Liver (tissue), 9 donors: ENCODE data around the gene PRKAA1. TPM values are rescaled to one million over a fixed set of nuclear protein-coding genes. Genes with fewer than 3 reads are reported as not detected.

ENCODE experiments used
- DNase-seq: peaks from one replicate; pipeline ENCODE4 v3.0.0-alpha.2; 2017; ENCODE audit warnings: low spot score
- H3K27ac ChIP-seq, 2 donors: one replicate each; pipeline ENCODE4 v1.7.0; 2013; ENCODE audit warnings: inconsistent platforms in 2 of 2, low read length in 2 of 2, control low read depth in 1 of 2, low read depth in 1 of 2, mild to moderate bottlenecking in 1 of 2
- H3K27me3 ChIP-seq, 4 donors: one replicate each; pipeline versions ENCODE4 v1.6.1 to v1.7.0; 2013; ENCODE audit warnings: low read length in 3 of 4, inconsistent platforms in 1 of 4, mild to moderate bottlenecking in 1 of 4, moderate library complexity in 1 of 4; ENCODE audit not compliant: control insufficient read depth in 4 of 4, insufficient read depth in 4 of 4
- H3K36me3 ChIP-seq, 4 donors: one replicate each; pipeline versions ENCODE4 v1.6.1 to v1.7.0; 2013; ENCODE audit warnings: low read length in 3 of 4, mild to moderate bottlenecking in 3 of 4, low read depth in 1 of 4, moderate library complexity in 1 of 4; ENCODE audit not compliant: control insufficient read depth in 4 of 4, insufficient read depth in 3 of 4
- H3K4me1 ChIP-seq, 4 donors: one replicate each; pipeline versions ENCODE4 v1.6.1 to v1.7.0; 2013; ENCODE audit warnings: low read length in 3 of 4, mild to moderate bottlenecking in 3 of 4, moderate library complexity in 1 of 4; ENCODE audit not compliant: control insufficient read depth in 4 of 4, insufficient read depth in 4 of 4
- H3K4me3 ChIP-seq, 3 donors: one replicate each; pipeline versions ENCODE4 v1.6.1 to v1.7.0; 2013; ENCODE audit warnings: low read length in 3 of 3, control low read depth in 1 of 3, low read depth in 1 of 3, mild to moderate bottlenecking in 1 of 3
- H3K9ac ChIP-seq, 2 donors: one replicate each; pipeline ENCODE4 v1.7.0; 2013; ENCODE audit warnings: low read length in 2 of 2, mild to moderate bottlenecking in 2 of 2, moderate library complexity in 2 of 2, control low read depth in 1 of 2, low read depth in 1 of 2
- H3K9me3 ChIP-seq, 4 donors: one replicate each; pipeline versions ENCODE4 v1.6.1 to v1.7.0; 2013; ENCODE audit warnings: low read length in 3 of 4; ENCODE audit not compliant: control insufficient read depth in 4 of 4
- EGR1 ChIP-seq, 2 donors: IDR thresholded peaks; 2 replicates each; pipeline ENCODE4 v1.6.1; 2016 to 2018; ENCODE audit warnings: antibody characterized with exemption in 2 of 2, low read depth in 2 of 2
- FOXA1 ChIP-seq: IDR thresholded peaks from 2 replicates; pipeline ENCODE4 v1.6.1; 2016; ENCODE audit warnings: antibody characterized with exemption
- FOXA2 ChIP-seq: IDR thresholded peaks from 2 replicates; pipeline ENCODE4 v1.6.1; 2016; ENCODE audit warnings: antibody characterized with exemption
- GABPA ChIP-seq, 2 donors: IDR thresholded peaks in 1 of 2; conservative IDR thresholded peaks in 1 of 2; 2 replicates each; pipeline ENCODE4 v1.6.1; 2016; ENCODE audit warnings: antibody characterized with exemption in 2 of 2, mild to moderate bottlenecking in 1 of 2, moderate library complexity in 1 of 2
- HNF4A ChIP-seq, 2 donors: conservative IDR thresholded peaks; 2 replicates each; pipeline ENCODE4 v1.6.1; 2016; ENCODE audit warnings: antibody characterized with exemption in 2 of 2, mild to moderate bottlenecking in 2 of 2
- HNF4G ChIP-seq: IDR thresholded peaks from 2 replicates; pipeline ENCODE4 v1.6.1; 2016; ENCODE audit warnings: antibody characterized with exemption
- JUND ChIP-seq, 2 donors: IDR thresholded peaks; 2 replicates each; pipeline ENCODE4 v1.6.1; 2016; ENCODE audit warnings: antibody characterized with exemption in 2 of 2
- NR2F2 ChIP-seq: IDR thresholded peaks from 2 replicates; pipeline ENCODE4 v1.6.1; 2016; ENCODE audit warnings: antibody characterized with exemption
- RAD21 ChIP-seq, 2 donors: IDR thresholded peaks; 2 replicates each; pipeline ENCODE4 v1.6.1; 2016; ENCODE audit warnings: antibody characterized with exemption in 2 of 2, mild to moderate bottlenecking in 2 of 2
- RXRA ChIP-seq, 2 donors: IDR thresholded peaks; 2 replicates each; pipeline ENCODE4 v1.6.1; 2017 to 2018; ENCODE audit warnings: antibody characterized with exemption in 2 of 2, mild to moderate bottlenecking in 1 of 2
- SP1 ChIP-seq: IDR thresholded peaks from 2 replicates; pipeline ENCODE4 v1.6.1; 2018; ENCODE audit warnings: antibody characterized with exemption, mild to moderate bottlenecking
- TAF1 ChIP-seq: conservative IDR thresholded peaks from 2 replicates; pipeline ENCODE4 v1.6.1; 2016; ENCODE audit warnings: antibody characterized with exemption, mild to moderate bottlenecking
- YY1 ChIP-seq: IDR thresholded peaks from 2 replicates; pipeline ENCODE4 v1.6.1; 2016; ENCODE audit warnings: antibody characterized with exemption, mild to moderate bottlenecking
- WGBS: extraction: QIAGEN DNeasy Blood & Tissue Kit; methylation state at CpG from one replicate; pipeline ENCODE4 v1.1.7; 2013; 5-methylcytosine and 5-hydroxymethylcytosine counted together
- polyA plus RNA-seq, 2 donors: library from polyadenylated mRNA; stranded (reverse) in 1 of 2; unstranded in 1 of 2; fragments of 200-250 nt in 1 of 2; fragments of >200 nt in 1 of 2; fragmentation: Nextera tagmentation in 1 of 2; extraction: Ambion mirVana in 1 of 2; gene quantifications; one replicate each; pipeline versions ENCODE4 v1.2.1 to v1.2.3, GENCODE V29; 2013 to 2015
- total RNA-seq, 2 donors: library from RNA; depleted of rRNA; stranded (reverse); fragments of >200 nt; gene quantifications; one replicate each; pipeline ENCODE4 v1.2.3, GENCODE V29; 2014
- TF ChIP-seq, protein P1 (sequence below): IDR thresholded peaks from 2 replicates; pipeline ENCODE4 v1.6.1; 2016; ENCODE audit warnings: antibody characterized with exemption, mild to moderate bottlenecking
- TF ChIP-seq, protein P2 (sequence below): IDR thresholded peaks from 2 replicates; pipeline ENCODE4 v1.6.1; 2016; ENCODE audit warnings: antibody characterized with exemption
- TF ChIP-seq, protein P3 (sequence below): fragments of 150-350 bp; IDR thresholded peaks from 2 replicates; pipeline ENCODE4 v1.5.1; 2017; ENCODE audit warnings: improper control_type of control experiment, low read depth, low read length; ENCODE audit not compliant: missing input control
- TF ChIP-seq, protein P4 (sequence below): IDR thresholded peaks from 2 replicates; pipeline ENCODE4 v1.6.1; 2016; ENCODE audit warnings: antibody characterized with exemption
- TF ChIP-seq, protein P5 (sequence below): IDR thresholded peaks from 2 replicates; pipeline ENCODE4 v1.6.1; 2016; ENCODE audit warnings: antibody characterized with exemption
- donor health status: healthy.
- donor health status: healthy.
- donor health status: healthy.
- donor health status: healthy.
- donor health status: healthy.

PRKAA1 gene
- total and polyA plus RNA-seq, 4 donors, result 23.7 to 105 (median 42.4) TPM

DNA sequence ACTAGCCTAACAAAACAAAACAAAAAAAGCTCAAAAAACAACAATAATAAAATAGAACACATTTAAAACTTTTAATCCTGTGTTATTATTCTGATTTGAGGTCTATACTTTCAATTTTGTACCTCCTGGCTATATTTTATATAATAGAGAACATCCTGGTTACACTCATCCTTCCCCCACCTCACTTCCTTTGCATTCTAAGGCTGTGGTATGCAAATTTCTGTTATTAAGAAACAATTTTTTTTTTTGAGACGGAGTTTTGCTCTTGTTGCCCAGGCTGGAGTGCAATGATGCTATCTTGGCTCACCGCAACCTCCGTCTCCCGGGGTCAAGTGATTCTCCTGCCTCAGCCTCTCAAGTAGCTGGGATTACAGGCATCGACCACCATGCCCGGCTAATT lies 39.9 kb upstream of the PRKAA1 start:
- Histone ChIP-seq H3K4me3 (no peak overlapping the region), H3K27me3 (no peaks in the 10 kb centered on the region), H3K9me3 (no peaks in the 10 kb centered on the region), H3K27ac (no peak overlapping the region), H3K9ac (no peak overlapping the region), H3K36me3 (peaks cover under 1 to 7% (median 4%) of the 10 kb centered on the region in 4 donors), H3K4me1 (peaks cover 0 to 21% (median 9%) of the 10 kb centered on the region in 4 donors)
- 91% methylated on average over 6 of the region's 6 CpGs for WGBS
- no peak for DNase-seq
- TF ChIP-seq, protein P1, sequence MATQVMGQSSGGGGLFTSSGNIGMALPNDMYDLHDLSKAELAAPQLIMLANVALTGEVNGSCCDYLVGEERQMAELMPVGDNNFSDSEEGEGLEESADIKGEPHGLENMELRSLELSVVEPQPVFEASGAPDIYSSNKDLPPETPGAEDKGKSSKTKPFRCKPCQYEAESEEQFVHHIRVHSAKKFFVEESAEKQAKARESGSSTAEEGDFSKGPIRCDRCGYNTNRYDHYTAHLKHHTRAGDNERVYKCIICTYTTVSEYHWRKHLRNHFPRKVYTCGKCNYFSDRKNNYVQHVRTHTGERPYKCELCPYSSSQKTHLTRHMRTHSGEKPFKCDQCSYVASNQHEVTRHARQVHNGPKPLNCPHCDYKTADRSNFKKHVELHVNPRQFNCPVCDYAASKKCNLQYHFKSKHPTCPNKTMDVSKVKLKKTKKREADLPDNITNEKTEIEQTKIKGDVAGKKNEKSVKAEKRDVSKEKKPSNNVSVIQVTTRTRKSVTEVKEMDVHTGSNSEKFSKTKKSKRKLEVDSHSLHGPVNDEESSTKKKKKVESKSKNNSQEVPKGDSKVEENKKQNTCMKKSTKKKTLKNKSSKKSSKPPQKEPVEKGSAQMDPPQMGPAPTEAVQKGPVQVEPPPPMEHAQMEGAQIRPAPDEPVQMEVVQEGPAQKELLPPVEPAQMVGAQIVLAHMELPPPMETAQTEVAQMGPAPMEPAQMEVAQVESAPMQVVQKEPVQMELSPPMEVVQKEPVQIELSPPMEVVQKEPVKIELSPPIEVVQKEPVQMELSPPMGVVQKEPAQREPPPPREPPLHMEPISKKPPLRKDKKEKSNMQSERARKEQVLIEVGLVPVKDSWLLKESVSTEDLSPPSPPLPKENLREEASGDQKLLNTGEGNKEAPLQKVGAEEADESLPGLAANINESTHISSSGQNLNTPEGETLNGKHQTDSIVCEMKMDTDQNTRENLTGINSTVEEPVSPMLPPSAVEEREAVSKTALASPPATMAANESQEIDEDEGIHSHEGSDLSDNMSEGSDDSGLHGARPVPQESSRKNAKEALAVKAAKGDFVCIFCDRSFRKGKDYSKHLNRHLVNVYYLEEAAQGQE, result no peak
- TF ChIP-seq NR2F2 (no peak), JUND (IDR thresholded peaks at IDR 0.05) (no peak), HNF4G (no peak), EGR1 (IDR thresholded peaks at IDR 0.05; ENCODE audit: low read depth in 2 of 2) (no peak), RXRA (IDR thresholded peaks at IDR 0.05) (no peak), FOXA2 (no peak), RAD21 (IDR thresholded peaks at IDR 0.05) (no peak), GABPA (IDR thresholded peaks at IDR 0.05 in 1 of 2, conservative IDR thresholded peaks at IDR 0.05 in 1 of 2) (no peak), TAF1 (no peak), HNF4A (conservative IDR thresholded peaks at IDR 0.05) (no peak), SP1 (no peak), FOXA1 (no peak)
- TF ChIP-seq, protein P2, sequence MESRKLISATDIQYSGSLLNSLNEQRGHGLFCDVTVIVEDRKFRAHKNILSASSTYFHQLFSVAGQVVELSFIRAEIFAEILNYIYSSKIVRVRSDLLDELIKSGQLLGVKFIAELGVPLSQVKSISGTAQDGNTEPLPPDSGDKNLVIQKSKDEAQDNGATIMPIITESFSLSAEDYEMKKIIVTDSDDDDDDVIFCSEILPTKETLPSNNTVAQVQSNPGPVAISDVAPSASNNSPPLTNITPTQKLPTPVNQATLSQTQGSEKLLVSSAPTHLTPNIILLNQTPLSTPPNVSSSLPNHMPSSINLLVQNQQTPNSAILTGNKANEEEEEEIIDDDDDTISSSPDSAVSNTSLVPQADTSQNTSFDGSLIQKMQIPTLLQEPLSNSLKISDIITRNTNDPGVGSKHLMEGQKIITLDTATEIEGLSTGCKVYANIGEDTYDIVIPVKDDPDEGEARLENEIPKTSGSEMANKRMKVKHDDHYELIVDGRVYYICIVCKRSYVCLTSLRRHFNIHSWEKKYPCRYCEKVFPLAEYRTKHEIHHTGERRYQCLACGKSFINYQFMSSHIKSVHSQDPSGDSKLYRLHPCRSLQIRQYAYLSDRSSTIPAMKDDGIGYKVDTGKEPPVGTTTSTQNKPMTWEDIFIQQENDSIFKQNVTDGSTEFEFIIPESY, result no peak

DNA sequence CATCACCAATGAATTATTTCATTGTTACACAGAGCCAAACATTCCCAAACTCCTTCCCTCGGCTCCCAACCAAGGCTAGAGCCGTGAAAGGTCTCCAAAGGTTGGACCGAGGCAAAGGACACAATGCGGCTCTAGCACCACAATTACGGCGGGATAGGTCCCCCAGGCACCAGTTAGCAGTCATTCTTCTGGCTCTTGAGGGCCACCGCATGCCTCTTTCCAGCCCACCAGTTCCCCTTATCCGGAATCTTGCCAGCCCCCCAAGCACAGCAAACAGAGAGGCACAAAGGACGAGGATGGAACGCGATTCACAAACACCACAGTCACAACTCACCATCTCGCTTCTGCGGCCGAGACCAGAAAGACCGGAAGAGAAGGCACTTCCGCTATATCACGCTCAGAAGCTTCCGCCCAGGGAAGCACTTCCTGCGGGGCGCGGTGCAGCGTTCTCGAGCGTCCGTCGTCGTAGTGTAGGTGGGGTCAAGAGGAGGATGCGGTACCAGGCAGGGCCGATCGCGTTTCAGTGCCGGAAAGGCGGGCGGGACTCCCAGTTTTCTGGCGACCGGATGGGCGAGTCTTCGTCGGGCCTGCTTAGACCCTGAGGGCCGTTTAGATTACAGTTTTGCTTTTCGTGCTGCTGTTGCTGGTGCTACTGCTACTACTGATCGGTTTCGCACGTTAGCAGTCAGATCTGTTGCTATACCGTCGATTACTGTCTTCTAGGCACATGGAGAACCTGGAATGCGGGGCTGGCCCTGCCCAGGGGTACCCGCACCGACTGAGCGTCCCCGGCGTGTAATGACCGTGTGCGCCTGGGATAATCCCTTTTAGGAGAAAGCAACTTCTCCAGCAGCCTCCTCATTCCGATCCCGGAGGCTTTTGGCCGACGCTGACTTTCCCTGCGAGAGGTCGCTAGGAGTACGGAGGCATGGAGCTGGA lies 36.9 kb upstream of the PRKAA1 start, which contains the start of gene RPL37:
Gene RPL37 (minus strand): TSS at position 374 of the 939 bp plus-strand sequence. CDS start 37 bp downstream, at position 337.
- DNase-seq, result peak; percentile 91
- peaks cover 0 to 20% (median 10%) of the 10 kb centered on the region in 4 donors for H3K4me1 ChIP-seq
- H3K27ac ChIP-seq, result peak within 1 kb of the TSS; percentile 90 to 91
- H3K9ac ChIP-seq, result peak within 1 kb of the TSS; percentile 81 to 98
- no peaks in the 10 kb centered on the region for H3K9me3 ChIP-seq
- H3K36me3 ChIP-seq, result peaks cover 10 to 36% (median 30%) of the 10 kb centered on the region in 4 donors
- 4% methylated on average over 61 of the region's 61 CpGs for WGBS
- H3K27me3 ChIP-seq, result no peaks in the 10 kb centered on the region
- peak within 1 kb of the TSS; percentile 76 to 98 (median 97) for H3K4me3 ChIP-seq
- no peak for TF ChIP-seq HNF4G
- TF ChIP-seq TAF1, result peak; percentile 90
- peak; percentile 95 for TF ChIP-seq YY1
- TF ChIP-seq EGR1 (IDR thresholded peaks at IDR 0.05; ENCODE audit: low read depth in 2 of 2), result peak; percentile 84 to 89
- TF ChIP-seq HNF4A (conservative IDR thresholded peaks at IDR 0.05), result peak; percentile 28 to 33
- TF ChIP-seq, protein P3, sequence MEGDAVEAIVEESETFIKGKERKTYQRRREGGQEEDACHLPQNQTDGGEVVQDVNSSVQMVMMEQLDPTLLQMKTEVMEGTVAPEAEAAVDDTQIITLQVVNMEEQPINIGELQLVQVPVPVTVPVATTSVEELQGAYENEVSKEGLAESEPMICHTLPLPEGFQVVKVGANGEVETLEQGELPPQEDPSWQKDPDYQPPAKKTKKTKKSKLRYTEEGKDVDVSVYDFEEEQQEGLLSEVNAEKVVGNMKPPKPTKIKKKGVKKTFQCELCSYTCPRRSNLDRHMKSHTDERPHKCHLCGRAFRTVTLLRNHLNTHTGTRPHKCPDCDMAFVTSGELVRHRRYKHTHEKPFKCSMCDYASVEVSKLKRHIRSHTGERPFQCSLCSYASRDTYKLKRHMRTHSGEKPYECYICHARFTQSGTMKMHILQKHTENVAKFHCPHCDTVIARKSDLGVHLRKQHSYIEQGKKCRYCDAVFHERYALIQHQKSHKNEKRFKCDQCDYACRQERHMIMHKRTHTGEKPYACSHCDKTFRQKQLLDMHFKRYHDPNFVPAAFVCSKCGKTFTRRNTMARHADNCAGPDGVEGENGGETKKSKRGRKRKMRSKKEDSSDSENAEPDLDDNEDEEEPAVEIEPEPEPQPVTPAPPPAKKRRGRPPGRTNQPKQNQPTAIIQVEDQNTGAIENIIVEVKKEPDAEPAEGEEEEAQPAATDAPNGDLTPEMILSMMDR, result no peak
- peak; percentile 83 to 92 for TF ChIP-seq RXRA (IDR thresholded peaks at IDR 0.05)
- no peak for TF ChIP-seq FOXA2
- TF ChIP-seq NR2F2, result peak; percentile 92
- TF ChIP-seq, protein P4, sequence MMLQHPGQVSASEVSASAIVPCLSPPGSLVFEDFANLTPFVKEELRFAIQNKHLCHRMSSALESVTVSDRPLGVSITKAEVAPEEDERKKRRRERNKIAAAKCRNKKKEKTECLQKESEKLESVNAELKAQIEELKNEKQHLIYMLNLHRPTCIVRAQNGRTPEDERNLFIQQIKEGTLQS, result no peak
- no peak for TF ChIP-seq FOXA1
- peak; percentile 83 for TF ChIP-seq SP1
- TF ChIP-seq JUND (IDR thresholded peaks at IDR 0.05), result no peak
- peak; percentile 98 to 100 for TF ChIP-seq GABPA (IDR thresholded peaks at IDR 0.05 in 1 of 2, conservative IDR thresholded peaks at IDR 0.05 in 1 of 2)
- TF ChIP-seq RAD21 (IDR thresholded peaks at IDR 0.05), result peak; percentile 44 to 52
- TF ChIP-seq, protein P2, result peak; percentile 72
- TF ChIP-seq, protein P5, sequence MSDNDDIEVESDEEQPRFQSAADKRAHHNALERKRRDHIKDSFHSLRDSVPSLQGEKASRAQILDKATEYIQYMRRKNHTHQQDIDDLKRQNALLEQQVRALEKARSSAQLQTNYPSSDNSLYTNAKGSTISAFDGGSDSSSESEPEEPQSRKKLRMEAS, result peak; percentile 83
